ENCODE measurements around the gene RANGAP1. TPM values are rescaled to one million over a fixed set of nuclear protein-coding genes. Genes with fewer than 3 reads are reported as not detected.

Gene RANGAP1
- total RNA-seq, 1 donor from 2014 or later = 49.7 TPM

- no peak for DNase-seq (ENCODE audit: extremely low spot score, unreplicated experiment)
- Mint-ChIP-seq H3K36me3 (ENCODE audit: unreplicated experiment) (peaks cover 4% of the 10 kb centered on the region), H3K9me3 (ENCODE audit: unreplicated experiment) (no peaks in the 10 kb centered on the region), H3K4me3 (ENCODE audit: unreplicated experiment) (no peak overlapping the region), H3K4me1 (ENCODE audit: unreplicated experiment) (peaks cover 3% of the 10 kb centered on the region), H3K27ac (ENCODE audit: unreplicated experiment) (no peak overlapping the region), H3K27me3 (ENCODE audit: unreplicated experiment) (no peaks in the 10 kb centered on the region)
- no peak for TF ChIP-seq CTCF (IDR thresholded peaks at IDR 0.05)
Measured at GRCh38 chr22:41234815-41235695, 50.9 kb downstream of the RANGAP1 start.

DNA sequence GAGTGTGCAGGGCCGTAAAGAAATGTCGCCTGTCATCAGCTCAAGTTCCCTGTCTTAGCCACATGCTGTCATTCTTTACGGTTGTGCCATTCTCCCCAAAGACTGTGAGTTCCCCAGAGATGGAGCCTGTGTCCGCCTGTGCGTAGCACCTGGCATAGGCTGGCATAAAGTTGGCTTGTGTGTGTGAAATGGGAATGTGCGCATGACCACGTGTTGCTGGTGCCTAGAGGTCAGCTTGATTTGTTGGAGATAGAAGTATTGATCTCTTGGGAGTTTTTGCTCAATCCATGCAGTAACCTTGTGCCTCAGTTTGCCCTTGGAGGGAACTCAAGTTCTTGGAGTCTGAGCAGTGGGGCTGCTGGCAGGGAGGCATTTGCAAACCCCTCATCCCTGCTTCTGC is 54.6 kb downstream of the RANGAP1 start:
- Mint-ChIP-seq H3K36me3 (ENCODE audit: unreplicated experiment) (peaks cover 10% of the 10 kb centered on the region), H3K4me1 (ENCODE audit: unreplicated experiment) (no peaks in the 10 kb centered on the region), H3K27ac (ENCODE audit: unreplicated experiment) (no peak overlapping the region), H3K27me3 (ENCODE audit: unreplicated experiment) (no peaks in the 10 kb centered on the region), H3K4me3 (ENCODE audit: unreplicated experiment) (no peak overlapping the region), H3K9me3 (ENCODE audit: unreplicated experiment) (no peaks in the 10 kb centered on the region)
- no peak for DNase-seq (ENCODE audit: extremely low spot score, unreplicated experiment)
- no peak for TF ChIP-seq CTCF (IDR thresholded peaks at IDR 0.05)

GRCh38 chr22:41230401-41230785 is 55.6 kb downstream of the RANGAP1 start:
- H3K4me3 Mint-ChIP-seq (ENCODE audit: unreplicated experiment) = no peak overlapping the region
- no peak for DNase-seq (ENCODE audit: extremely low spot score, unreplicated experiment)
- no peak for TF ChIP-seq CTCF (IDR thresholded peaks at IDR 0.05)
- H3K27me3 Mint-ChIP-seq (ENCODE audit: unreplicated experiment) = no peaks in the 10 kb centered on the region
- H3K9me3 Mint-ChIP-seq (ENCODE audit: unreplicated experiment) = no peaks in the 10 kb centered on the region
- H3K27ac Mint-ChIP-seq (ENCODE audit: unreplicated experiment) = no peak overlapping the region
- H3K4me1 Mint-ChIP-seq (ENCODE audit: unreplicated experiment) = no peaks in the 10 kb centered on the region
- peaks cover 10% of the 10 kb centered on the region for H3K36me3 Mint-ChIP-seq (ENCODE audit: unreplicated experiment)

DNA sequence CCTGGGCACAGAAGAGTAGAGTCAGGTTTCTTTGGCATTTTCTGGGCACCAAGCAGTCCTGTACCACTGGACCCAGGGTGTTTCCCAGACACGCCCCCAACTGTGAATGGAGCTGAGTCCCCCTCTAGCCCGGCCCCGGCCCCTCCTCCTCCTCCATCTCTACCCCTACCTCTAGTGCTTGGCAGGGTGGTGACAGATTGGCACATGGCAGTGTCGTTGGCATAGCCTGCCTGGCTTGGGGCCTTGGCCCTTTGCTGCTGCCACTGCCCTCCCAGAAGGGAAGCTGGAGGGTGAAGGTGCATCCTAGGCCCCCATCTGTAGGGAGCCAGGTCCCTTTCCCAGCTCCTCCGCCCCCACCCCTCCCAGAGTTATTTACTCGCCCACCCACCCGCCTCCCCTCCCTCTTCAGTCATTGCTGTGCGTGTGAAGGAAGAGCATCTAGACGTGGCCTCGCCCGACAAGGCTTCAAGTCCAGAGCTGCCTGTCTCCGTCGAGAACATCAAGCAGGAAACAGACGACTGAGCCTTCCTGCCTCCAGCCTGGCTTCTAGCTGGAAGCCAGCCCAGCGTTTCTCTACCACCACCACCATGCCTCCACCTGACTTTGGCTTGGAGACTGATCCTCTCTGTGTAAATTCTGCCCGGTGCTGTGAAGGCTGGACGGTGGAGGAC is 56.1 kb downstream of the RANGAP1 start:
- no peaks in the 10 kb centered on the region for H3K27me3 Mint-ChIP-seq (ENCODE audit: unreplicated experiment)
- peaks cover 11% of the 10 kb centered on the region for H3K36me3 Mint-ChIP-seq (ENCODE audit: unreplicated experiment)
- H3K4me3 Mint-ChIP-seq (ENCODE audit: unreplicated experiment) = no peak overlapping the region
- no peak overlapping the region for H3K27ac Mint-ChIP-seq (ENCODE audit: unreplicated experiment)
- no peaks in the 10 kb centered on the region for H3K9me3 Mint-ChIP-seq (ENCODE audit: unreplicated experiment)
- no peak for TF ChIP-seq CTCF (IDR thresholded peaks at IDR 0.05)
- DNase-seq (ENCODE audit: extremely low spot score, unreplicated experiment) = no peak
- H3K4me1 Mint-ChIP-seq (ENCODE audit: unreplicated experiment) = no peaks in the 10 kb centered on the region

DNA sequence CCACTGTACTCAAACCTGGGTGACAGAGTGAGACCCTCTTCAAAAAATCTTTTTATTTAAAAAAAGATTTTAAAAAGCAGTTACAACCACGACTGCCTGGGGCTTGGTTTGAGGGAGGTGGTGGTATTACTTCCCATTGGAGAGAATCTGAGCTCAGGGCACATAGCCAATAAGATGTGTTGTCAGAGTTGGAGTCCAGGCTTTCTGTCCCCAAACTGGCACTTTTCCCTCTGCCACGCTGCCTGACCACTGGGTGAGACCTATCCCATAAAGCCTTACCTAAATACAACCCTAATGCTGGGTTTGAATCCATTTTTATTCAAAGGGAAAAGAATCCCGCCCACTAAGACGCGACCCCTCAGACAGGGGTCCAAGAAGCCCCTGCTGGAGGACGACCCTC is 56.8 kb downstream of the RANGAP1 start:
- Mint-ChIP-seq H3K9me3 (ENCODE audit: unreplicated experiment) (no peaks in the 10 kb centered on the region), H3K27me3 (ENCODE audit: unreplicated experiment) (no peaks in the 10 kb centered on the region), H3K36me3 (ENCODE audit: unreplicated experiment) (peaks cover 14% of the 10 kb centered on the region), H3K27ac (ENCODE audit: unreplicated experiment) (no peak overlapping the region), H3K4me3 (ENCODE audit: unreplicated experiment) (no peak overlapping the region), H3K4me1 (ENCODE audit: unreplicated experiment) (no peaks in the 10 kb centered on the region)
- TF ChIP-seq CTCF (IDR thresholded peaks at IDR 0.05) = no peak
- no peak for DNase-seq (ENCODE audit: extremely low spot score, unreplicated experiment)
